CD14-positive monocyte (primary cell): ENCODE data around the gene IL17D. TPM values are rescaled to one million over a fixed set of nuclear protein-coding genes. Genes with fewer than 3 reads are reported as not detected.

Experiments
- DNase-seq, 3 donors: peaks; one replicate each; pipeline ENCODE4 v3.0.0-alpha.2; 2011 to 2022
- H2AFZ ChIP-seq: 2 replicates; pipeline ENCODE4 v1.6.0; 2012; ENCODE audit warnings: mild to moderate bottlenecking, low read depth, low read length, inconsistent platforms; ENCODE audit not compliant: insufficient read depth, poor library complexity, severe bottlenecking
- H3K27ac ChIP-seq, 2 donors: 1 replicate in 1 of 2; 2 replicates in 1 of 2; pipeline ENCODE4 v1.5.1; 2012 to 2013; ENCODE audit warnings: low read length in 2 of 2, control low read depth in 1 of 2, inconsistent platforms in 1 of 2, low read depth in 1 of 2, mild to moderate bottlenecking in 1 of 2
- H3K27me3 ChIP-seq, 2 donors: one replicate each; pipeline versions ENCODE4 v1.6.0 to v1.6.1; 2011 to 2013; ENCODE audit warnings: low read length in 2 of 2; ENCODE audit not compliant: control insufficient read depth in 2 of 2, insufficient read depth in 2 of 2
- H3K36me3 ChIP-seq, 2 donors: replicated peaks in 1 of 2; 1 replicate in 1 of 2; 2 replicates in 1 of 2; pipeline versions ENCODE4 v1.5.1 to v1.6.1; 2012 to 2013; ENCODE audit warnings: low read length in 2 of 2, control low read depth in 1 of 2, inconsistent platforms in 1 of 2, mild to moderate bottlenecking in 1 of 2; ENCODE audit not compliant: insufficient read depth in 2 of 2, control insufficient read depth in 1 of 2
- H3K4me1 ChIP-seq, 2 donors: 1 replicate in 1 of 2; 2 replicates in 1 of 2; pipeline versions ENCODE4 v1.5.1 to v1.6.1; 2012 to 2013; ENCODE audit warnings: low read length in 2 of 2, control low read depth in 1 of 2, inconsistent platforms in 1 of 2, mild to moderate bottlenecking in 1 of 2, moderate library complexity in 1 of 2; ENCODE audit not compliant: insufficient read depth in 2 of 2, control insufficient read depth in 1 of 2
- H3K4me2 ChIP-seq: replicated peaks from 2 replicates; pipeline ENCODE3; 2012; ENCODE audit warnings: low read length, moderate library complexity, mild to moderate bottlenecking; ENCODE audit not compliant: poor library complexity, severe bottlenecking; ENCODE audit errors: extremely low read depth
- H3K4me3 ChIP-seq, 3 experiments: fragments of 200-600 bp in 1 of 3; sonication (generic) in 1 of 3; replicated peaks in 1 of 3; 1 replicate in 2 of 3; 2 replicates in 1 of 3; pipeline ENCODE4 v1.5.1; 2011 to 2013; ENCODE audit warnings: low read length in 3 of 3, mild to moderate bottlenecking in 3 of 3, control low read depth in 2 of 3, low read depth in 2 of 3, inconsistent platforms in 1 of 3, moderate library complexity in 1 of 3
- H3K79me2 ChIP-seq: 2 replicates; pipeline ENCODE4 v1.6.0; 2012; ENCODE audit warnings: mild to moderate bottlenecking, control low read depth, inconsistent platforms, low read length, moderate library complexity; ENCODE audit not compliant: insufficient read depth
- H3K9ac ChIP-seq: 2 replicates; pipeline ENCODE4 v1.6.0; 2017; ENCODE audit warnings: low read length, mild to moderate bottlenecking; ENCODE audit not compliant: insufficient read depth, poor library complexity, severe bottlenecking
- H3K9me3 ChIP-seq, 2 donors: replicated peaks in 1 of 2; 1 replicate in 1 of 2; 2 replicates in 1 of 2; pipeline versions ENCODE4 v1.5.1 to v1.6.1; 2012 to 2013; ENCODE audit warnings: low read length in 2 of 2, control low read depth in 1 of 2; ENCODE audit not compliant: control insufficient read depth in 1 of 2, insufficient read depth in 1 of 2
- H4K20me1 ChIP-seq: 2 replicates; pipeline ENCODE4 v1.6.0; 2012; ENCODE audit warnings: mild to moderate bottlenecking, low read length, control low read depth, moderate library complexity; ENCODE audit not compliant: insufficient read depth
- H3K27ac Mint-ChIP-seq, 7 donors: one replicate each; pipeline ENCODE4 v1.8.0; 2020; ENCODE audit warnings: mild to moderate bottlenecking in 7 of 7, mixed read lengths in 7 of 7, moderate library complexity in 6 of 7, inconsistent platforms in 2 of 7
- H3K27me3 Mint-ChIP-seq, 3 donors: one replicate each; pipeline ENCODE4 v1.8.0; 2021 to 2022; ENCODE audit warnings: low read depth in 3 of 3, mild to moderate bottlenecking in 3 of 3, mixed read lengths in 3 of 3, moderate library complexity in 3 of 3, inconsistent platforms in 1 of 3
- H3K36me3 Mint-ChIP-seq, 2 donors: one replicate each; pipeline ENCODE4 v1.8.0; 2020; ENCODE audit warnings: mixed read lengths in 2 of 2, inconsistent platforms in 1 of 2, mild to moderate bottlenecking in 1 of 2
- H3K4me1 Mint-ChIP-seq: one replicate; pipeline ENCODE4 v1.8.0; 2020; ENCODE audit warnings: mild to moderate bottlenecking, mixed read lengths
- H3K4me3 Mint-ChIP-seq, 2 donors: one replicate each; pipeline ENCODE4 v1.8.0; 2020; ENCODE audit warnings: mild to moderate bottlenecking in 2 of 2, mixed read lengths in 2 of 2, moderate library complexity in 1 of 2
- H3K9me3 Mint-ChIP-seq, 7 donors: one replicate each; pipeline ENCODE4 v1.8.0; 2020 to 2022; ENCODE audit warnings: mixed read lengths in 7 of 7, mild to moderate bottlenecking in 6 of 7, moderate library complexity in 6 of 7, inconsistent platforms in 2 of 7
- CTCF ChIP-seq: fragments of 200-600 bp; IDR thresholded peaks from one replicate; pipeline ENCODE4 v1.8.0; 2022; ENCODE audit warnings: antibody characterized with exemption, mild to moderate bottlenecking
- WGBS: methylation state at CpG from one replicate; pipeline ENCODE4 v1.1.5; 2013; ENCODE audit warnings: missing lambda C conversion rate; ENCODE audit not compliant: insufficient coverage; 5-methylcytosine and 5-hydroxymethylcytosine counted together
- intact Hi-C, 2 donors: fragments of 100-400 bp; cut with micrococcal nuclease; formaldehyde crosslinking; loops; one replicate each; pipeline versions ENCODE4 v1.15.0 to v1.15.1; 2023
- polyA plus RNA-seq, 3 donors: library from polyadenylated mRNA; depleted of rRNA in 1 of 3; unstranded in 2 of 3; stranded (reverse) in 1 of 3; fragments of 300-500 nt in 2 of 3; fragments of >200 nt in 1 of 3; fragmentation: Illumina TruSeq in 2 of 3; gene quantifications; 1 replicate in 2 of 3; 2 replicates in 1 of 3; pipeline ENCODE4 v1.2.3, GENCODE V29; 2012 to 2021

The IL17D gene
- polyA plus RNA-seq, 3 donors: not detected

DNA sequence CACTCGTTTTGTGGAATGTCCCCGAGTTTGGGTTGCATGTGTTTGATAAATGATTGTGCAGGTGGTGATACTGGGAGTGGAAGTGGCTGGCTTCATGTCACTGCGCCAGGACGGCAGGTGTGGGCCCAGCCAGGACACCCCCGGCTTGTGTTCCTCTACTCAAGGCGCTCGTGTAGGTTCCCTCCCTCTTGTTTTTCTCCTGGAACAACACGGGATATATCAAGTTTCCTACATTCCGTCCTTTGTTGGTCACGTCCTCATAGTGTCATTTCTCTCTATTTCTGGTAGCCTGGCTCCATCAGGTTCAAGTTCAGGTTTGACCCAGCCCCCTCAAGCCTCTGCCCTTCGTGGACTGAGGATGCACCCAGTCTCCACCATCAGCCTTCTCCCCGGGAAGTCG lies 16.3 kb downstream of the IL17D start:
- no peak overlapping the region for H3K4me2 ChIP-seq
- H3K4me3 Mint-ChIP-seq: no peak overlapping the region
- no peaks in the 10 kb centered on the region for H3K36me3 Mint-ChIP-seq
- H3K27ac ChIP-seq: no peak overlapping the region
- H3K36me3 ChIP-seq: no peaks in the 10 kb centered on the region
- WGBS: 92% methylated on average over 11 of the region's 13 CpGs
- H3K79me2 ChIP-seq: no peaks in the 10 kb centered on the region
- peaks cover 10% of the 10 kb centered on the region for H3K4me1 Mint-ChIP-seq
- peaks cover 5 to 26% (median 24%) of the 10 kb centered on the region in 3 donors for H3K27me3 Mint-ChIP-seq
- no peak overlapping the region for H3K4me3 ChIP-seq
- DNase-seq: no peak
- peaks cover 4 to 30% of the 10 kb centered on the region in 2 donors for H3K27me3 ChIP-seq
- intact Hi-C loops: loop anchor here in 1 of 2 donors (10.0 kb wide), 1 partner anchor 205 kb away; no protein-coding TSS in a partner anchor
- no peak overlapping the region for H2AFZ ChIP-seq
- no peak overlapping the region for H3K9ac ChIP-seq
- no peaks in the 10 kb centered on the region for H3K9me3 ChIP-seq
- TF ChIP-seq CTCF: no peak
- no peak overlapping the region for H3K27ac Mint-ChIP-seq
- H3K4me1 ChIP-seq: peaks cover 6 to 10% of the 10 kb centered on the region in 2 donors
- H3K9me3 Mint-ChIP-seq: no peaks in the 10 kb centered on the region
- no peaks in the 10 kb centered on the region for H4K20me1 ChIP-seq

DNA sequence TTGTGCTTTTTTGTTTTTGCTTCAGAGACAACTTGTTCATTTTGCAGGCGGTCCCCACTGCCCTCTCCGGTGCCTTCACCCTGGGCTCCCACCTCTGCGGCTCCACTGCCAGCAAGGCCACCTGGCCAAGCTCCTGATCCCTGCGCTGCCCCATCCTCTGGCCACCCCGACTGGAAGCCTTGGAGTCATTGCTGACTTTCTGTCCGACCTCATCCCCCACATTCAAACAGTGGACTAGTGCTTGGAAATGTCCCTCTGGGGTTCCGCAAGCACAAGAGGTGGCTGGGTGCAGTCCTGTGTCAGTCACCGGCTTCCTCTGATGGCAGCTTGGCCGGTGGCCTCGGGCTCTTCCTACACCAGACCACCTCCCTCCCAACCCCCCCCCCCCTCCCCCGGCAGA lies 17.0 kb downstream of the IL17D start:
- H3K27me3 Mint-ChIP-seq: peaks cover 2 to 26% (median 24%) of the 10 kb centered on the region in 3 donors
- no peaks in the 10 kb centered on the region for H3K36me3 ChIP-seq
- no peak overlapping the region for H2AFZ ChIP-seq
- H3K4me1 Mint-ChIP-seq: peaks cover 9% of the 10 kb centered on the region
- peak overlapping the region in 1 of 2 donors; percentile 12 for H3K4me3 Mint-ChIP-seq
- no peak overlapping the region for H3K4me2 ChIP-seq
- H3K27me3 ChIP-seq: peaks cover 4 to 30% of the 10 kb centered on the region in 2 donors
- no peak overlapping the region for H3K4me3 ChIP-seq
- peaks cover 6 to 10% of the 10 kb centered on the region in 2 donors for H3K4me1 ChIP-seq
- no peaks in the 10 kb centered on the region for H3K9me3 ChIP-seq
- WGBS: 89% methylated on average over 6 of the region's 11 CpGs
- no peak overlapping the region for H3K27ac Mint-ChIP-seq
- H4K20me1 ChIP-seq: no peaks in the 10 kb centered on the region
- no peak for TF ChIP-seq CTCF
- H3K9me3 Mint-ChIP-seq: no peaks in the 10 kb centered on the region
- no peaks in the 10 kb centered on the region for H3K36me3 Mint-ChIP-seq
- no peak overlapping the region for H3K9ac ChIP-seq
- H3K79me2 ChIP-seq: no peaks in the 10 kb centered on the region
- intact Hi-C loops: no loop called here
- DNase-seq: no peak
- no peak overlapping the region for H3K27ac ChIP-seq
